ENCODE results near the gene MARK2.

MARK2 gene

GRCh38 chr11:63869683-63870082, 30.8 kb downstream of the MARK2 start:
- no peak overlapping the region for H3K27ac ChIP-seq (ENCODE audit: low read length)
- no peaks in the 10 kb centered on the region for H3K27me3 ChIP-seq (ENCODE audit: control insufficient read depth, insufficient read depth, low read length)
- no peak overlapping the region for H3K4me3 ChIP-seq (ENCODE audit: low read length)
- no peaks in the 10 kb centered on the region for H3K9me3 ChIP-seq (ENCODE audit: control insufficient read depth, insufficient read depth, low read length)
- WGBS (ENCODE audit: insufficient coverage, insufficient read length) = no CpG with 5 or more reads among the region's 8 CpGs
- no peak for DNase-seq (ENCODE audit: low read depth, low spot score)
- no peaks in the 10 kb centered on the region for H3K36me3 ChIP-seq (ENCODE audit: control insufficient read depth, insufficient read depth, low read length)
- H3K4me1 ChIP-seq (ENCODE audit: control insufficient read depth, insufficient read depth, low read length) = no peaks in the 10 kb centered on the region; the same call in none of the 2 replicates

GRCh38 chr11:63870351-63871140, 31.6 kb downstream of the MARK2 start:
- no peaks in the 10 kb centered on the region; the same call in none of the 2 replicates for H3K4me1 ChIP-seq (ENCODE audit: control insufficient read depth, insufficient read depth, low read length)
- no CpG with 5 or more reads among the region's 14 CpGs for WGBS (ENCODE audit: insufficient coverage, insufficient read length)
- DNase-seq (ENCODE audit: low read depth, low spot score) = no peak
- no peaks in the 10 kb centered on the region for H3K9me3 ChIP-seq (ENCODE audit: control insufficient read depth, insufficient read depth, low read length)
- H3K27ac ChIP-seq (ENCODE audit: low read length) = no peak overlapping the region
- no peaks in the 10 kb centered on the region for H3K36me3 ChIP-seq (ENCODE audit: control insufficient read depth, insufficient read depth, low read length)
- no peak overlapping the region for H3K4me3 ChIP-seq (ENCODE audit: low read length)
- no peaks in the 10 kb centered on the region for H3K27me3 ChIP-seq (ENCODE audit: control insufficient read depth, insufficient read depth, low read length)

- peak; percentile 20 for DNase-seq (ENCODE audit: low read depth, low spot score)
- no peak overlapping the region for H3K4me3 ChIP-seq (ENCODE audit: low read length)
- H3K4me1 ChIP-seq (ENCODE audit: control insufficient read depth, insufficient read depth, low read length) = no peaks in the 10 kb centered on the region; the same call in none of the 2 replicates
- no peaks in the 10 kb centered on the region for H3K9me3 ChIP-seq (ENCODE audit: control insufficient read depth, insufficient read depth, low read length)
- no peaks in the 10 kb centered on the region for H3K36me3 ChIP-seq (ENCODE audit: control insufficient read depth, insufficient read depth, low read length)
- no peaks in the 10 kb centered on the region for H3K27me3 ChIP-seq (ENCODE audit: control insufficient read depth, insufficient read depth, low read length)
- H3K27ac ChIP-seq (ENCODE audit: low read length) = no peak overlapping the region
- WGBS (ENCODE audit: insufficient coverage, insufficient read length) = no CpG with 5 or more reads among the region's 11 CpGs
Observed at GRCh38 chr11:63871962-63872799, 33.3 kb downstream of the MARK2 start.

GRCh38 chr11:63872800-63873197, 33.9 kb downstream of the MARK2 start:
- H3K9me3 ChIP-seq (ENCODE audit: control insufficient read depth, insufficient read depth, low read length) = no peaks in the 10 kb centered on the region
- H3K4me1 ChIP-seq (ENCODE audit: control insufficient read depth, insufficient read depth, low read length) = no peaks in the 10 kb centered on the region; the same call in none of the 2 replicates
- no CpG with 5 or more reads among the region's 5 CpGs for WGBS (ENCODE audit: insufficient coverage, insufficient read length)
- no peaks in the 10 kb centered on the region for H3K27me3 ChIP-seq (ENCODE audit: control insufficient read depth, insufficient read depth, low read length)
- no peak overlapping the region for H3K4me3 ChIP-seq (ENCODE audit: low read length)
- no peak for DNase-seq (ENCODE audit: low read depth, low spot score)
- H3K27ac ChIP-seq (ENCODE audit: low read length) = no peak overlapping the region
- H3K36me3 ChIP-seq (ENCODE audit: control insufficient read depth, insufficient read depth, low read length) = no peaks in the 10 kb centered on the region

- H3K4me3 ChIP-seq (ENCODE audit: low read length) = no peak overlapping the region
- H3K9me3 ChIP-seq (ENCODE audit: control insufficient read depth, insufficient read depth, low read length) = no peaks in the 10 kb centered on the region
- H3K27me3 ChIP-seq (ENCODE audit: control insufficient read depth, insufficient read depth, low read length) = no peaks in the 10 kb centered on the region
- no peak for DNase-seq (ENCODE audit: low read depth, low spot score)
- H3K27ac ChIP-seq (ENCODE audit: low read length) = no peak overlapping the region
- H3K36me3 ChIP-seq (ENCODE audit: control insufficient read depth, insufficient read depth, low read length) = no peaks in the 10 kb centered on the region
- no peaks in the 10 kb centered on the region; the same call in none of the 2 replicates for H3K4me1 ChIP-seq (ENCODE audit: control insufficient read depth, insufficient read depth, low read length)
- no CpG with 5 or more reads among the region's 5 CpGs for WGBS (ENCODE audit: insufficient coverage, insufficient read length)
Observed at GRCh38 chr11:63873311-63873710, 34.4 kb downstream of the MARK2 start.

GRCh38 chr11:63874511-63874910, 35.6 kb downstream of the MARK2 start:
- H3K36me3 ChIP-seq (ENCODE audit: control insufficient read depth, insufficient read depth, low read length) = no peaks in the 10 kb centered on the region
- no peak overlapping the region for H3K27ac ChIP-seq (ENCODE audit: low read length)
- no peak overlapping the region for H3K4me3 ChIP-seq (ENCODE audit: low read length)
- no peaks in the 10 kb centered on the region for H3K27me3 ChIP-seq (ENCODE audit: control insufficient read depth, insufficient read depth, low read length)
- DNase-seq (ENCODE audit: low read depth, low spot score) = no peak
- no peaks in the 10 kb centered on the region for H3K9me3 ChIP-seq (ENCODE audit: control insufficient read depth, insufficient read depth, low read length)
- peaks cover under 1% of the 10 kb centered on the region; the same call in 1 of the 2 replicates for H3K4me1 ChIP-seq (ENCODE audit: control insufficient read depth, insufficient read depth, low read length)
- no CpG with 5 or more reads among the region's 6 CpGs for WGBS (ENCODE audit: insufficient coverage, insufficient read length)

GRCh38 chr11:63875506-63876065, 36.7 kb downstream of the MARK2 start:
- Histone ChIP-seq H3K4me1 (ENCODE audit: control insufficient read depth, insufficient read depth, low read length) (peaks cover 3% of the 10 kb centered on the region; the same call in 1 of the 2 replicates), H3K4me3 (ENCODE audit: low read length) (no peak overlapping the region), H3K27me3 (ENCODE audit: control insufficient read depth, insufficient read depth, low read length) (no peaks in the 10 kb centered on the region), H3K9me3 (ENCODE audit: control insufficient read depth, insufficient read depth, low read length) (no peaks in the 10 kb centered on the region), H3K27ac (ENCODE audit: low read length) (no peak overlapping the region), H3K36me3 (ENCODE audit: control insufficient read depth, insufficient read depth, low read length) (no peaks in the 10 kb centered on the region)
- DNase-seq (ENCODE audit: low read depth, low spot score) = no peak
- WGBS (ENCODE audit: insufficient coverage, insufficient read length) = no CpG with 5 or more reads among the region's 8 CpGs

- Histone ChIP-seq H3K4me1 (ENCODE audit: control insufficient read depth, insufficient read depth, low read length) (peaks cover 3% of the 10 kb centered on the region; the same call in 1 of the 2 replicates), H3K27me3 (ENCODE audit: control insufficient read depth, insufficient read depth, low read length) (no peaks in the 10 kb centered on the region)
Observed at GRCh38 chr11:63876616-63877015, 37.7 kb downstream of the MARK2 start.

GRCh38 chr11:63877658-63878241, 38.8 kb downstream of the MARK2 start:
- Histone ChIP-seq H3K4me3 (ENCODE audit: low read length) (no peak overlapping the region), H3K27ac (ENCODE audit: low read length) (no peak overlapping the region), H3K27me3 (ENCODE audit: control insufficient read depth, insufficient read depth, low read length) (no peaks in the 10 kb centered on the region), H3K9me3 (ENCODE audit: control insufficient read depth, insufficient read depth, low read length) (no peaks in the 10 kb centered on the region), H3K4me1 (ENCODE audit: control insufficient read depth, insufficient read depth, low read length) (peaks cover 3% of the 10 kb centered on the region; the same call in 1 of the 2 replicates), H3K36me3 (ENCODE audit: control insufficient read depth, insufficient read depth, low read length) (no peaks in the 10 kb centered on the region)
- no CpG with 5 or more reads among the region's 6 CpGs for WGBS (ENCODE audit: insufficient coverage, insufficient read length)
- DNase-seq (ENCODE audit: low read depth, low spot score) = no peak

More at GRCh38 chr11:63876616-63877015, 37.7 kb downstream of the MARK2 start:
- H3K27ac ChIP-seq (ENCODE audit: low read length) = no peak overlapping the region
- no peak overlapping the region for H3K4me3 ChIP-seq (ENCODE audit: low read length)
- no peaks in the 10 kb centered on the region for H3K36me3 ChIP-seq (ENCODE audit: control insufficient read depth, insufficient read depth, low read length)
- H3K9me3 ChIP-seq (ENCODE audit: control insufficient read depth, insufficient read depth, low read length) = no peaks in the 10 kb centered on the region
- DNase-seq (ENCODE audit: low read depth, low spot score) = no peak
- no CpG with 5 or more reads among the region's 6 CpGs for WGBS (ENCODE audit: insufficient coverage, insufficient read length)

Measured in iPS DF 6.9 (cell line).